Measurements from ENCODE around the gene HIF3A.

The HIF3A gene

GRCh38 chr19:46349311-46349993, 52.6 kb downstream of the HIF3A start:
- Histone ChIP-seq H3K18ac (ENCODE audit: low read length) (no peak overlapping the region), H3K4me2 (ENCODE audit: insufficient read depth, low read length, poor library complexity, severe bottlenecking) (no peak overlapping the region), H3K4me1 (ENCODE audit: control insufficient read depth in 2 of 2, insufficient read depth in 1 of 2, low read depth in 1 of 2, low read length in 2 of 2) (peaks cover 0 to 12% of the 10 kb centered on the region in 2 donors), H2AK5ac (ENCODE audit: low read depth, low read length) (no peak overlapping the region), H2BK5ac (ENCODE audit: low read length) (no peak overlapping the region), H2BK120ac (ENCODE audit: low read depth, low read length) (no peak overlapping the region), H3K4ac (ENCODE audit: low read length) (no peak overlapping the region), H3K27me3 (ENCODE audit: control insufficient read depth in 3 of 3, insufficient read depth in 3 of 3, low read depth in 1 of 3, low read length in 3 of 3) (no peaks in the 10 kb centered on the region), H3K79me1 (ENCODE audit: low read depth, low read length) (peaks cover 23% of the 10 kb centered on the region), H3K36me3 (replicated peaks in 1 of 2; ENCODE audit: control insufficient read depth in 2 of 2, insufficient read depth in 2 of 2, low read length in 2 of 2) (peaks cover 21 to 55% of the 10 kb centered on the region in 2 donors), H3K9ac (ENCODE audit: low read depth, low read length, poor library complexity) (no peak overlapping the region), H3K4me3 (ENCODE audit: low read length in 2 of 2) (no peak overlapping the region), H3K9me3 (replicated peaks in 1 of 2; ENCODE audit: control insufficient read depth in 2 of 2, insufficient read depth in 1 of 2, low read depth in 1 of 2, low read length in 2 of 2) (no peaks in the 10 kb centered on the region), H2BK15ac (ENCODE audit: low read length) (no peak overlapping the region), H2AFZ (ENCODE audit: low read length) (no peak overlapping the region), H3K27ac (replicated peaks; ENCODE audit: low read length) (no peak overlapping the region), H3K14ac (ENCODE audit: low read length) (no peak overlapping the region), H3K23ac (ENCODE audit: low read depth, low read length, poor library complexity) (no peak overlapping the region), H4K91ac (ENCODE audit: low read depth, low read length, poor library complexity) (no peak overlapping the region), H2BK12ac (ENCODE audit: low read length) (no peak overlapping the region), H4K8ac (ENCODE audit: low read depth, low read length) (peak overlapping the region; percentile 48)
- DNase-seq (ENCODE audit: low spot score) = no peak
- no CpG with 5 or more reads among the region's 11 CpGs for WGBS, 2 donors (ENCODE audit: extremely low coverage in 2 of 2, insufficient read length in 2 of 2, insufficient replicate concordance in 1 of 2)

GRCh38 chr19:46350029-46350757, 53.4 kb downstream of the HIF3A start:
- no peaks in the 10 kb centered on the region for H3K9me3 ChIP-seq (replicated peaks in 1 of 2; ENCODE audit: control insufficient read depth in 2 of 2, insufficient read depth in 1 of 2, low read depth in 1 of 2, low read length in 2 of 2)
- H2BK120ac ChIP-seq (ENCODE audit: low read depth, low read length) = no peak overlapping the region
- no peak overlapping the region for H3K14ac ChIP-seq (ENCODE audit: low read length)
- H3K4me2 ChIP-seq (ENCODE audit: insufficient read depth, low read length, poor library complexity, severe bottlenecking) = no peak overlapping the region
- WGBS, 2 donors (ENCODE audit: extremely low coverage in 2 of 2, insufficient read length in 2 of 2, insufficient replicate concordance in 1 of 2) = no CpG with 5 or more reads among the region's 8 CpGs
- no peak overlapping the region for H4K8ac ChIP-seq (ENCODE audit: low read depth, low read length)
- no peak overlapping the region for H3K18ac ChIP-seq (ENCODE audit: low read length)
- no peak overlapping the region for H4K91ac ChIP-seq (ENCODE audit: low read depth, low read length, poor library complexity)
- H3K9ac ChIP-seq (ENCODE audit: low read depth, low read length, poor library complexity) = no peak overlapping the region
- peaks cover 23% of the 10 kb centered on the region for H3K79me1 ChIP-seq (ENCODE audit: low read depth, low read length)
- H3K4me1 ChIP-seq (ENCODE audit: control insufficient read depth in 2 of 2, insufficient read depth in 1 of 2, low read depth in 1 of 2, low read length in 2 of 2) = peaks cover 0 to 12% of the 10 kb centered on the region in 2 donors
- no peak overlapping the region for H3K4me3 ChIP-seq (ENCODE audit: low read length in 2 of 2)
- H3K27ac ChIP-seq (replicated peaks; ENCODE audit: low read length) = no peak overlapping the region
- H2AFZ ChIP-seq (ENCODE audit: low read length) = no peak overlapping the region
- H3K4ac ChIP-seq (ENCODE audit: low read length) = no peak overlapping the region
- no peak for DNase-seq (ENCODE audit: low spot score)
- no peak overlapping the region for H2BK12ac ChIP-seq (ENCODE audit: low read length)
- no peak overlapping the region for H2AK5ac ChIP-seq (ENCODE audit: low read depth, low read length)
- H2BK5ac ChIP-seq (ENCODE audit: low read length) = no peak overlapping the region
- peaks cover 28 to 62% of the 10 kb centered on the region in 2 donors for H3K36me3 ChIP-seq (replicated peaks in 1 of 2; ENCODE audit: control insufficient read depth in 2 of 2, insufficient read depth in 2 of 2, low read length in 2 of 2)
- H2BK15ac ChIP-seq (ENCODE audit: low read length) = no peak overlapping the region
- H3K27me3 ChIP-seq (ENCODE audit: control insufficient read depth in 3 of 3, insufficient read depth in 3 of 3, low read depth in 1 of 3, low read length in 3 of 3) = no peaks in the 10 kb centered on the region
- H3K23ac ChIP-seq (ENCODE audit: low read depth, low read length, poor library complexity) = no peak overlapping the region

- Histone ChIP-seq H4K8ac (ENCODE audit: low read depth, low read length) (no peak overlapping the region), H3K4me2 (ENCODE audit: insufficient read depth, low read length, poor library complexity, severe bottlenecking) (no peak overlapping the region), H2BK15ac (ENCODE audit: low read length) (no peak overlapping the region), H2BK12ac (ENCODE audit: low read length) (no peak overlapping the region), H3K79me1 (ENCODE audit: low read depth, low read length) (peaks cover 25% of the 10 kb centered on the region), H3K9me3 (replicated peaks in 1 of 2; ENCODE audit: control insufficient read depth in 2 of 2, insufficient read depth in 1 of 2, low read depth in 1 of 2, low read length in 2 of 2) (no peaks in the 10 kb centered on the region), H3K36me3 (replicated peaks in 1 of 2; ENCODE audit: control insufficient read depth in 2 of 2, insufficient read depth in 2 of 2, low read length in 2 of 2) (peaks cover 31 to 68% of the 10 kb centered on the region in 2 donors), H3K23ac (ENCODE audit: low read depth, low read length, poor library complexity) (no peak overlapping the region), H2BK120ac (ENCODE audit: low read depth, low read length) (no peak overlapping the region), H3K4me1 (ENCODE audit: control insufficient read depth in 2 of 2, insufficient read depth in 1 of 2, low read depth in 1 of 2, low read length in 2 of 2) (peaks cover 0 to 12% of the 10 kb centered on the region in 2 donors), H3K27ac (replicated peaks; ENCODE audit: low read length) (no peak overlapping the region), H3K4me3 (ENCODE audit: low read length in 2 of 2) (no peak overlapping the region), H3K9ac (ENCODE audit: low read depth, low read length, poor library complexity) (no peak overlapping the region), H4K91ac (ENCODE audit: low read depth, low read length, poor library complexity) (no peak overlapping the region), H3K27me3 (ENCODE audit: control insufficient read depth in 3 of 3, insufficient read depth in 3 of 3, low read depth in 1 of 3, low read length in 3 of 3) (no peaks in the 10 kb centered on the region), H3K18ac (ENCODE audit: low read length) (no peak overlapping the region), H3K4ac (ENCODE audit: low read length) (no peak overlapping the region), H3K14ac (ENCODE audit: low read length) (no peak overlapping the region), H2AFZ (ENCODE audit: low read length) (no peak overlapping the region), H2BK5ac (ENCODE audit: low read length) (no peak overlapping the region), H2AK5ac (ENCODE audit: low read depth, low read length) (no peak overlapping the region)
- no CpG with 5 or more reads among the region's 8 CpGs for WGBS, 2 donors (ENCODE audit: extremely low coverage in 2 of 2, insufficient read length in 2 of 2, insufficient replicate concordance in 1 of 2)
- DNase-seq (ENCODE audit: low spot score) = no peak
Measured at GRCh38 chr19:46350758-46351159, 53.9 kb downstream of the HIF3A start.

GRCh38 chr19:46351241-46352041, 54.6 kb downstream of the HIF3A start:
- H3K27ac ChIP-seq (replicated peaks; ENCODE audit: low read length) = no peak overlapping the region
- H3K36me3 ChIP-seq (replicated peaks in 1 of 2; ENCODE audit: control insufficient read depth in 2 of 2, insufficient read depth in 2 of 2, low read length in 2 of 2) = peaks cover 38 to 75% of the 10 kb centered on the region in 2 donors
- no peak overlapping the region for H4K8ac ChIP-seq (ENCODE audit: low read depth, low read length)
- H4K91ac ChIP-seq (ENCODE audit: low read depth, low read length, poor library complexity) = no peak overlapping the region
- no peaks in the 10 kb centered on the region for H3K9me3 ChIP-seq (replicated peaks in 1 of 2; ENCODE audit: control insufficient read depth in 2 of 2, insufficient read depth in 1 of 2, low read depth in 1 of 2, low read length in 2 of 2)
- no peak overlapping the region for H2BK5ac ChIP-seq (ENCODE audit: low read length)
- H2AK5ac ChIP-seq (ENCODE audit: low read depth, low read length) = no peak overlapping the region
- no peak for DNase-seq (ENCODE audit: low spot score)
- no peaks in the 10 kb centered on the region for H3K27me3 ChIP-seq (ENCODE audit: control insufficient read depth in 3 of 3, insufficient read depth in 3 of 3, low read depth in 1 of 3, low read length in 3 of 3)
- no peak overlapping the region for H3K4ac ChIP-seq (ENCODE audit: low read length)
- H2BK120ac ChIP-seq (ENCODE audit: low read depth, low read length) = no peak overlapping the region
- no peak overlapping the region for H2BK12ac ChIP-seq (ENCODE audit: low read length)
- peaks cover 25% of the 10 kb centered on the region for H3K79me1 ChIP-seq (ENCODE audit: low read depth, low read length)
- H3K18ac ChIP-seq (ENCODE audit: low read length) = no peak overlapping the region
- no peak overlapping the region for H2AFZ ChIP-seq (ENCODE audit: low read length)
- no peak overlapping the region for H3K4me3 ChIP-seq (ENCODE audit: low read length in 2 of 2)
- H3K4me1 ChIP-seq (ENCODE audit: control insufficient read depth in 2 of 2, insufficient read depth in 1 of 2, low read depth in 1 of 2, low read length in 2 of 2) = peaks cover 0 to 9% of the 10 kb centered on the region in 2 donors
- no peak overlapping the region for H3K4me2 ChIP-seq (ENCODE audit: insufficient read depth, low read length, poor library complexity, severe bottlenecking)
- no peak overlapping the region for H3K9ac ChIP-seq (ENCODE audit: low read depth, low read length, poor library complexity)
- no peak overlapping the region for H3K14ac ChIP-seq (ENCODE audit: low read length)
- no peak overlapping the region for H3K23ac ChIP-seq (ENCODE audit: low read depth, low read length, poor library complexity)
- H2BK15ac ChIP-seq (ENCODE audit: low read length) = no peak overlapping the region
- WGBS, 2 donors (ENCODE audit: extremely low coverage in 2 of 2, insufficient read length in 2 of 2, insufficient replicate concordance in 1 of 2) = no CpG with 5 or more reads among the region's 18 CpGs
